ENCODE data around the gene SH3GL1.

DNA sequence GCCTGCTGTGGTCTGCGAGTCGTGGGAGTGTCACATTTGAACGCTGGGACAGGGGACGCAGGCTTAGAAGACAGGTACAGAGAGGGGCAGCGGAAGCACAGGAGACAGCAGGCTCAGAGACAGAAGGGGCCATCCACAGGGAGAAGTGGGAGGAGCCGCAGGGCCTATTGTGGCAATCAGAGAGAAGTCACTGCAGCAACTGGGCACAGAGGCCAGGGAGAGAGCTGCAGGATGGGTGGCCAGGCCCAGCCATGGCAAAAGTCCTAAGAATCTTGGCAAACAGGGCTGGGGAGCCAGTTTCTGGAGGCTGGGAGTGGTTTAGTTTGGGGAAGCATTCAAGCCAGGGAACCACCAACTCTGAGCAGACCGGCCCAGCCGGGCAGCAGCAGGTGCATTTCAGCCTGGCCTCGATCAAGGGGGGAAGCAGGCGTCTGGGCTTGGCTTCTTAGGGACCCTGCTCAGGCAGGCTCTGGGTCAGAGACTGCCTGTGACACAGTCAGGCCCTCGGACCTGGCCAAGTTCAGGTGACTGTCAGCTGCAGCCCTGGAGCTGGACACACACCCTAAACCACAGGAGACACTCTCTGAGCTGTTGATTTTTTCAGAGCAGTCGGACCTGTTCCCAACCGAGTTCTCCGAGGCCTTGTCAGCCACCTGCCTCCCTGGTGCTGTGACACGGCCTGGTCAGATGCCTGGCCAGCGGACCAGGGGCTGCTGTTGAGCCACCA is 11.8 kb downstream of the SH3GL1 start:
- TF ChIP-seq SMC3 (IDR thresholded peaks at IDR 0.05; ENCODE audit: low read depth, low read length) (no peak), EP300 (IDR thresholded peaks at IDR 0.05; ENCODE audit: borderline replicate concordance in 1 of 2, low read depth in 1 of 2, low read length in 1 of 2) (no peak), MXI1 (IDR thresholded peaks at IDR 0.05; ENCODE audit: low read depth, low read length) (no peak), RXRA (IDR thresholded peaks at IDR 0.05; ENCODE audit: borderline replicate concordance, low read depth) (no peak)
- TF ChIP-seq, protein P1, sequence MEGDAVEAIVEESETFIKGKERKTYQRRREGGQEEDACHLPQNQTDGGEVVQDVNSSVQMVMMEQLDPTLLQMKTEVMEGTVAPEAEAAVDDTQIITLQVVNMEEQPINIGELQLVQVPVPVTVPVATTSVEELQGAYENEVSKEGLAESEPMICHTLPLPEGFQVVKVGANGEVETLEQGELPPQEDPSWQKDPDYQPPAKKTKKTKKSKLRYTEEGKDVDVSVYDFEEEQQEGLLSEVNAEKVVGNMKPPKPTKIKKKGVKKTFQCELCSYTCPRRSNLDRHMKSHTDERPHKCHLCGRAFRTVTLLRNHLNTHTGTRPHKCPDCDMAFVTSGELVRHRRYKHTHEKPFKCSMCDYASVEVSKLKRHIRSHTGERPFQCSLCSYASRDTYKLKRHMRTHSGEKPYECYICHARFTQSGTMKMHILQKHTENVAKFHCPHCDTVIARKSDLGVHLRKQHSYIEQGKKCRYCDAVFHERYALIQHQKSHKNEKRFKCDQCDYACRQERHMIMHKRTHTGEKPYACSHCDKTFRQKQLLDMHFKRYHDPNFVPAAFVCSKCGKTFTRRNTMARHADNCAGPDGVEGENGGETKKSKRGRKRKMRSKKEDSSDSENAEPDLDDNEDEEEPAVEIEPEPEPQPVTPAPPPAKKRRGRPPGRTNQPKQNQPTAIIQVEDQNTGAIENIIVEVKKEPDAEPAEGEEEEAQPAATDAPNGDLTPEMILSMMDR (IDR thresholded peaks at IDR 0.05): no peak
